Stomach (tissue), 9 donors: Measurements from ENCODE around the gene ACOT7. TPM values are rescaled to one million over a fixed set of nuclear protein-coding genes. Genes with fewer than 3 reads are reported as not detected.
A peak's percentile ranks its signal among the peaks of the same experiment; 100 is the strongest.

Source experiments
- DNase-seq, 2 donors: peaks; one replicate each; pipeline versions ENCODE4 v3.0.0 to v3.0.0-alpha.2; 2013 to 2019
- H3K27ac ChIP-seq, 5 donors: fragments of 200-600 bp in 4 of 5; sonication (generic) in 4 of 5; one replicate each; pipeline ENCODE4 v1.5.1; 2013 to 2019; ENCODE audit warnings: mild to moderate bottlenecking in 1 of 5, moderate library complexity in 1 of 5
- H3K27me3 ChIP-seq, 3 donors: fragments of 200-600 bp; sonication (generic); one replicate each; pipeline ENCODE4 v1.5.1; 2017 to 2019; ENCODE audit warnings: mixed run types in 1 of 3
- H3K36me3 ChIP-seq, 4 donors: fragments of 200-600 bp; sonication (generic); 1 replicate in 3 of 4; 2 replicates in 1 of 4; pipeline ENCODE4 v1.5.1; 2016 to 2019
- H3K4me1 ChIP-seq, 4 donors: fragments of 200-600 bp; sonication (generic); one replicate each; pipeline ENCODE4 v1.5.1; 2016 to 2019
- H3K4me3 ChIP-seq, 4 donors: fragments of 200-600 bp; sonication (generic) in 3 of 4; one replicate each; pipeline ENCODE4 v1.5.1; 2016 to 2019; ENCODE audit warnings: mild to moderate bottlenecking in 1 of 4
- H3K9me3 ChIP-seq, 4 donors: fragments of 200-600 bp; sonication (generic); one replicate each; pipeline ENCODE4 v1.5.1; 2016 to 2019
- EP300 ChIP-seq: sonication (generic); formaldehyde crosslinking; IDR thresholded peaks from one replicate; pipeline ENCODE4 v1.6.1; 2017; ENCODE audit warnings: antibody characterized with exemption
- POLR2A ChIP-seq, 4 donors: fragments of 450-650 bp; IDR thresholded peaks; one replicate each; pipeline ENCODE4 v1.6.1; 2016; ENCODE audit warnings: antibody characterized with exemption in 4 of 4, control low read depth in 2 of 4, mild to moderate bottlenecking in 1 of 4, moderate library complexity in 1 of 4
- POLR2AphosphoS5 ChIP-seq, 3 donors: sonication (generic); formaldehyde crosslinking; IDR thresholded peaks; one replicate each; pipeline ENCODE4 v1.6.1; 2016; ENCODE audit warnings: antibody characterized with exemption in 3 of 3
- WGBS, 5 donors: extraction: QIAGEN DNeasy Blood & Tissue Kit in 3 of 5; methylation state at CpG; one replicate each; pipeline versions ENCODE4 v1.1.5 to v1.1.7; 2013 to 2018; 5-methylcytosine and 5-hydroxymethylcytosine counted together
- intact Hi-C: fragments of 100-400 bp; cut with DNase I; formaldehyde crosslinking; loops from one replicate; pipeline ENCODE4 v1.15.1; 2023; ENCODE audit warnings: low total_unique reads
- polyA plus RNA-seq, 3 donors: library from polyadenylated mRNA; stranded (reverse); fragments of 200-250 nt; gene quantifications; one replicate each; pipeline ENCODE4 v1.2.3, GENCODE V29; 2013
- total RNA-seq, 5 donors: library from RNA; depleted of rRNA; stranded (reverse); fragments of >200 nt; gene quantifications; one replicate each; pipeline versions ENCODE4 v1.1.0 to v1.2.3, GENCODE V29; 2014 to 2016
- TF ChIP-seq, protein P1 (sequence below), 7 experiments: fragments of 450-650 bp in 4 of 7; fragments of 200-600 bp in 3 of 7; sonication (generic) in 3 of 7; IDR thresholded peaks; one replicate each; pipeline ENCODE4 v1.5.1; 2016 to 2019; ENCODE audit warnings: antibody characterized with exemption in 7 of 7, control low read depth in 2 of 7, mild to moderate bottlenecking in 1 of 7
- donor health status: healthy with polysubstance abuse.
- donor health status: Bipolar disorder and iron deficiency.
- donor health status: healthy.

Gene ACOT7
- total and polyA plus RNA-seq, 8 donors = 9.4 to 69.8 (median 19.4) TPM; not detected in 1

DNA sequence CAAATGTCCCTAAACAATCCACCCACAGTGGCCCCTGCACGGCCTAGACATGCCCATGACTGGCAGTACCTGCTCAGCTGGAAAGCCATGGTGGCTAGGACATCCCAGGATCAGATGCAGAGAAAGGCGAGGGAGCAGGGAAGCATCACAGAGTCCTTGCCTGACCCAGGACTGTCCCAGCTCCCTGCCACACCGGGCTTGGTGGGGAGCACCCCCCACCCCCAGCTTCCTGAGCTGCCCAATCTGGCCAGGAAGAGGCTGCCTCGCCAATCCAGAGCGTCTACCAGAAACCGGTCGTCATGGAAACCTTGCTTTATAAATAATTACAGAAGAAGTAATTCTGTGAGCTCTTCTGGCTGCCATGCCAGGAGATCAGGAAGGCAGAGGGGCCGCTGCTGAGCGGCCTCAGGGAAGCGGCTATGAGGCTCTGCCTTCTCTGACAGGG lies 34.8 kb downstream of the ACOT7 start:
- no peaks in the 10 kb centered on the region for H3K27me3 ChIP-seq
- peak in 1 of 2 donors; percentile 89 for DNase-seq
- intact Hi-C loops = no loop called here

DNA sequence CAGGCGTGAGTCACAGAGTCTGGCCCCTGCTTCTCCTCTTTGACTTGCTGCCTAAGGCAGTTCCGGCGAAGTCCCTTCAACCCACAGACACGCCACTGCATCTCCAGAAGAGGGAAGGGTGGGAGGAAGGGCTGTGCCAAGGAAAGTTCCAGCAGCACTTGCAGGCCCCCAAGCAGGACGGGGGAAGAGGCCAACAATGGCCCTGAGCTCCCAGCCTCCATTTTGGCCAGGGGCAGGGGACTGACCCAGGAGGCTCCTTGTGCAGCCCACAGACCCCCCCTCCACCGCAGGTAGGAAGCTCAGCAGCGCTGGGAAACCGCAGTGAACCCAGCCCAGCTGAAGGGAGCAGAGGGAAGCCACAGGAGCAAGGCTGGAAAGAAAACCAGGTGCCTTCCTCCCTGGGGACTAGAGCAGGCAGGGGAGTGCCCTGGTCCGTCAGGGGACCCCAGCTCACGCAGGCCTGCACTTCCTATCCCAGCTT lies 35.4 kb downstream of the ACOT7 start:
- Histone ChIP-seq H3K27ac (peak overlapping the region; percentile 82 to 92 (median 88)), H3K9me3 (no peaks in the 10 kb centered on the region), H3K4me3 (no peak overlapping the region), H3K4me1 (peaks cover 44 to 76% (median 67%) of the 10 kb centered on the region in 4 donors), H3K36me3 (no peaks in the 10 kb centered on the region), H3K27me3 (no peaks in the 10 kb centered on the region)
- DNase-seq = no peak
- 44 to 74% (median 63%) methylated on average over 7 to 10 of the region's 10 CpGs for WGBS, 5 donors
- TF ChIP-seq, protein P1, sequence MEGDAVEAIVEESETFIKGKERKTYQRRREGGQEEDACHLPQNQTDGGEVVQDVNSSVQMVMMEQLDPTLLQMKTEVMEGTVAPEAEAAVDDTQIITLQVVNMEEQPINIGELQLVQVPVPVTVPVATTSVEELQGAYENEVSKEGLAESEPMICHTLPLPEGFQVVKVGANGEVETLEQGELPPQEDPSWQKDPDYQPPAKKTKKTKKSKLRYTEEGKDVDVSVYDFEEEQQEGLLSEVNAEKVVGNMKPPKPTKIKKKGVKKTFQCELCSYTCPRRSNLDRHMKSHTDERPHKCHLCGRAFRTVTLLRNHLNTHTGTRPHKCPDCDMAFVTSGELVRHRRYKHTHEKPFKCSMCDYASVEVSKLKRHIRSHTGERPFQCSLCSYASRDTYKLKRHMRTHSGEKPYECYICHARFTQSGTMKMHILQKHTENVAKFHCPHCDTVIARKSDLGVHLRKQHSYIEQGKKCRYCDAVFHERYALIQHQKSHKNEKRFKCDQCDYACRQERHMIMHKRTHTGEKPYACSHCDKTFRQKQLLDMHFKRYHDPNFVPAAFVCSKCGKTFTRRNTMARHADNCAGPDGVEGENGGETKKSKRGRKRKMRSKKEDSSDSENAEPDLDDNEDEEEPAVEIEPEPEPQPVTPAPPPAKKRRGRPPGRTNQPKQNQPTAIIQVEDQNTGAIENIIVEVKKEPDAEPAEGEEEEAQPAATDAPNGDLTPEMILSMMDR (IDR thresholded peaks at IDR 0.05) = no peak
- no peak for TF ChIP-seq POLR2A (IDR thresholded peaks at IDR 0.05)
- TF ChIP-seq POLR2AphosphoS5 (IDR thresholded peaks at IDR 0.05) = no peak
- no peak for TF ChIP-seq EP300
- intact Hi-C loops = no loop called here

More for the DNA sequence above, 34.8 kb downstream of the ACOT7 start:
- Histone ChIP-seq H3K4me1 (peaks cover 42 to 75% (median 67%) of the 10 kb centered on the region in 4 donors), H3K36me3 (no peaks in the 10 kb centered on the region), H3K27ac (peak overlapping the region; percentile 82 to 92 (median 88)), H3K4me3 (peak overlapping the region in 1 of 4 donors; percentile 8), H3K9me3 (no peaks in the 10 kb centered on the region)
- TF ChIP-seq, protein P1 (IDR thresholded peaks at IDR 0.05) = no peak
- TF ChIP-seq EP300 = no peak
- TF ChIP-seq POLR2A (IDR thresholded peaks at IDR 0.05) = no peak
- TF ChIP-seq POLR2AphosphoS5 (IDR thresholded peaks at IDR 0.05) = no peak
- WGBS, 5 donors = 10 to 28% (median 20%) methylated on average over 8 to 10 of the region's 10 CpGs

DNA sequence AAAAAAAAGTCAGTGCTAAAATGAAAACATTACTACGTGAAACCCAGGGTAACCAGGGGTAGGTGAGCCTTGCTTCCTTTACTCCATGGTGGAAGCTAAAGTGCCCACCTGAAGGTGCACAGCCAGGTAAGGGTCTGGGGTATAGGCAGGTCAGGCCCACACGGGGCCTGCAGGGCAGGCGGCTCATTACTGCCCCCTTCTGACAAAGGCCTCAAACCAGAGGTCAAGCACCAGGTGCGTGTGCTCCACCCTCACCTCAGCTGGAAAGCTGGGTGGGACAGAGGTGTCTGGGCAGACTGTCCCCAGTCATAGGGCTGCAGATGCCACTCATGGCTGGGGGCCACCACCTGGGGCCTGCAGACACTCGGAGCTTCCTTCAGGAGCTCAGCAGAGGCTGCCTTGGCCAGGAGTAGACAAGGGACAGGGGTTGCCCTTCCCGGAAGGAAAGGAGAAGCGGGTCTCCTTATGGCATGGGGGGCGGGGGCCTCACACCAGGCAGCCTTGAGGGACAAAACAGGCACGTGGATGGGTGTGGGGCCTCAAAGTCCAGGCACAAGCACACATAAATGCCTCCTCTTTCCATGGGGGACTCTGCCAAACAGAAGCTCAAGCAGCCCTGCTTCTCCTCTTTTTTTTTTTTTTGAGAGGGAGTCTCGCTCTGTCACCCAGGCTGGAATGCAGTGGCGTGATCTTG lies 36.2 kb downstream of the ACOT7 start:
- TF ChIP-seq POLR2A (IDR thresholded peaks at IDR 0.05) = no peak
- TF ChIP-seq, protein P1 (IDR thresholded peaks at IDR 0.05) = no peak
- TF ChIP-seq POLR2AphosphoS5 (IDR thresholded peaks at IDR 0.05) = no peak
- TF ChIP-seq EP300 = no peak
- peak overlapping the region in 3 of 5 donors; percentile 86 to 92 (median 88) for H3K27ac ChIP-seq
- no peaks in the 10 kb centered on the region for H3K27me3 ChIP-seq
- 78 to 81% (median 81%) methylated on average over 11 of the region's 11 CpGs for WGBS, 5 donors
- intact Hi-C loops = no loop called here
- H3K4me1 ChIP-seq = peaks cover 48 to 76% (median 70%) of the 10 kb centered on the region in 4 donors
- H3K36me3 ChIP-seq = no peaks in the 10 kb centered on the region
- peak in 1 of 2 donors; percentile 26 for DNase-seq
- no peak overlapping the region for H3K4me3 ChIP-seq
- H3K9me3 ChIP-seq = no peaks in the 10 kb centered on the region

DNA sequence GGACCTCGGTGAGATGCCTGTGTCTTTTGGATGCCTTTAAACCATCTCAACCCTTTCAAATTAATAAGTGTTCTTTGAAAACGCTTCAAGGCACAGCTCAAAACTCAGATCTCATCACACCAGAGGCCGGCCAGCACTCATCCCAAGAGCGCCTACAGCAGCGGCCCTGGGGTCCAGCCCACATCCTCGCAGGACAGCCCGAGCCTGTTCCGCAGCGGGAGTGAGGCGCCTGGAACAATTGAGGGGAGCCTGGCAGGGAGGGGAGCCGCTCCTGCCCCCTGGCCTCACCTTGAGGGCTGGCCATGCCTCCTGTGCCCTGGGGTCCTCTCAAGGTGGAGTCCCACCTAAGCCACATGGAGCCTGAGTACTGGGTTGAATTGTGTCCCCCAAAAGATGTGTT lies 37.9 kb downstream of the ACOT7 start:
- Histone ChIP-seq H3K4me1 (peaks cover 56 to 80% (median 72%) of the 10 kb centered on the region in 4 donors), H3K27me3 (no peaks in the 10 kb centered on the region), H3K36me3 (no peaks in the 10 kb centered on the region), H3K27ac (no peak overlapping the region), H3K9me3 (no peaks in the 10 kb centered on the region), H3K4me3 (no peak overlapping the region)
- DNase-seq = peak in 1 of 2 donors; percentile 3
- intact Hi-C loops = no loop called here
- 90 to 96% (median 94%) methylated on average over 8 to 11 of the region's 11 CpGs for WGBS, 5 donors
- TF ChIP-seq POLR2A (IDR thresholded peaks at IDR 0.05) (no peak), EP300 (no peak)
